CD4-positive, alpha-beta T cell treated with Interleukin-6 for 4 hours (primary cell): ENCODE data around the gene SLC12A5.
A peak's percentile ranks its signal among the peaks of the same experiment; 100 is the strongest.
"Not testable (repeated sequence)": the region's sequence is repeated elsewhere in the genome, so short reads cannot be mapped to it uniquely, and the experiment has no call there.

Experiments used
- DNase-seq: peaks from one replicate; pipeline ENCODE4 v3.0.0-alpha.2; 2020; ENCODE audit warnings: mixed read lengths

The SLC12A5 gene

GRCh38 chr20:46028772-46029371 is at the start of gene SLC12A5:
Gene SLC12A5, plus strand, starts transcription at chr20:46029215. Its CDS starts 130 bp downstream, at chr20:46029345.
- no peak for DNase-seq

- no peak for DNase-seq
These were observed 47.8 kb upstream of the SLC12A5 start for GRCh38 chr20:45981261-45981660.

- DNase-seq: no peak
These were observed 45.7 kb upstream of the SLC12A5 start for GRCh38 chr20:45983279-45983743.

- no peak for DNase-seq
These were observed 43.4 kb upstream of the SLC12A5 start for GRCh38 chr20:45985573-45985972.

GRCh38 chr20:45987108-45987780 is 41.8 kb upstream of the SLC12A5 start:
- peak; percentile 85 for DNase-seq

GRCh38 chr20:45988830-45989229 is 40.2 kb upstream of the SLC12A5 start:
- DNase-seq: not testable (repeated sequence)

GRCh38 chr20:45991616-45992015 is 37.4 kb upstream of the SLC12A5 start:
- DNase-seq: no peak

- no peak for DNase-seq
These were observed 35.6 kb upstream of the SLC12A5 start for GRCh38 chr20:45993197-45993951.

- DNase-seq: no peak
These were observed 34.1 kb upstream of the SLC12A5 start for GRCh38 chr20:45994761-45995493.

GRCh38 chr20:45995495-45996097 is 33.4 kb upstream of the SLC12A5 start:
- not testable (repeated sequence) for DNase-seq

GRCh38 chr20:45997187-45997586 is 31.8 kb upstream of the SLC12A5 start:
- no peak for DNase-seq

GRCh38 chr20:45998337-45998736 is 30.7 kb upstream of the SLC12A5 start:
- DNase-seq: peak; percentile 17

GRCh38 chr20:45998761-45999160 is 30.3 kb upstream of the SLC12A5 start:
- DNase-seq: peak; percentile 45

GRCh38 chr20:45999557-46000261 is 29.3 kb upstream of the SLC12A5 start:
- no peak for DNase-seq

GRCh38 chr20:46000262-46000996 is 28.6 kb upstream of the SLC12A5 start:
- peak; percentile 47 for DNase-seq

GRCh38 chr20:46001498-46001897 is 27.5 kb upstream of the SLC12A5 start:
- no peak for DNase-seq

GRCh38 chr20:46002008-46002407 is 27.0 kb upstream of the SLC12A5 start:
- no peak for DNase-seq

- no peak for DNase-seq
These were observed 24.8 kb upstream of the SLC12A5 start for GRCh38 chr20:46004187-46004586.

GRCh38 chr20:46004889-46005473 is 24.0 kb upstream of the SLC12A5 start:
- peak; percentile 55 for DNase-seq

- DNase-seq: no peak
These were observed 22.9 kb upstream of the SLC12A5 start for GRCh38 chr20:46006022-46006705.
